Smooth muscle cell (in vitro differentiated cells): Measurements from ENCODE around the gene WDR44. TPM values are rescaled to one million over a fixed set of nuclear protein-coding genes. Genes with fewer than 3 reads are reported as not detected.

ENCODE experiments used
- DNase-seq: peaks from one replicate; lab custom pipeline; 2025; ENCODE audit not compliant: unreplicated experiment; lab: John Stamatoyannopoulos, UW
- H2AFZ ChIP-seq: fragments of 200-600 bp; sonication (generic); 2 replicates; pipeline ENCODE4 v1.6.0; 2016; ENCODE audit warnings: antibody characterized with exemption, low read depth, mild to moderate bottlenecking
- H3F3A ChIP-seq: fragments of 200-600 bp; sonication (generic); 2 replicates; pipeline ENCODE4 v1.6.0; 2017; ENCODE audit warnings: antibody characterized with exemption, low read depth
- H3K27ac ChIP-seq: fragments of 200-600 bp; sonication (generic); 2 replicates; pipeline ENCODE4 v1.5.1; 2016; ENCODE audit warnings: low read depth, mild to moderate bottlenecking
- H3K27me3 ChIP-seq: fragments of 200-600 bp; sonication (generic); 2 replicates; pipeline ENCODE4 v1.6.1; 2016; ENCODE audit warnings: low read depth, mild to moderate bottlenecking
- H3K36me3 ChIP-seq: fragments of 200-600 bp; sonication (generic); 2 replicates; pipeline ENCODE4 v1.5.1; 2016; ENCODE audit warnings: low read depth
- H3K4me1 ChIP-seq: fragments of 200-600 bp; sonication (generic); 2 replicates; pipeline ENCODE4 v1.5.1; 2016; ENCODE audit warnings: low read depth
- H3K4me2 ChIP-seq: fragments of 200-600 bp; sonication (generic); 2 replicates; pipeline ENCODE4 v1.6.0; 2016; ENCODE audit warnings: mild to moderate bottlenecking
- H3K4me3 ChIP-seq: fragments of 200-600 bp; sonication (generic); 2 replicates; pipeline ENCODE4 v1.5.1; 2016; ENCODE audit warnings: mild to moderate bottlenecking
- H3K79me2 ChIP-seq: fragments of 200-600 bp; sonication (generic); 2 replicates; pipeline ENCODE4 v1.6.0; 2016; ENCODE audit warnings: low read depth, mild to moderate bottlenecking
- H3K9ac ChIP-seq: fragments of 200-600 bp; sonication (generic); 2 replicates; pipeline ENCODE4 v1.6.0; 2016; ENCODE audit warnings: low read depth
- H3K9me3 ChIP-seq: fragments of 200-600 bp; sonication (generic); replicated peaks from 2 replicates; pipeline ENCODE4 v1.5.1; 2016; ENCODE audit warnings: low read depth
- H4K20me1 ChIP-seq: fragments of 200-600 bp; sonication (generic); 2 replicates; pipeline ENCODE4 v1.6.0; 2016; ENCODE audit warnings: low read depth
- WGBS: methylation state at CpG from one replicate; pipeline ENCODE4 v1.1.7; 2016; ENCODE audit warnings: low lambda C conversion rate; 5-methylcytosine and 5-hydroxymethylcytosine counted together
- microRNA counts: library from miRNA; unstranded; fragments of <30 nt; microRNA quantifications from one replicate; lab custom pipeline; 2016
- microRNA-seq: library from miRNA; unstranded; fragments of <30 nt; microRNA quantifications from one replicate; pipeline ENCODE4, GENCODE V29; 2016; ENCODE audit warnings: borderline number of aligned reads
- polyA plus RNA-seq: library from polyadenylated mRNA; unstranded; fragments of >200 nt; fragmentation: Nextera tagmentation; extraction: Ambion mirVana; gene quantifications from 2 replicates; pipeline ENCODE4 v1.2.1, GENCODE V29; 2016
- small RNA-seq: library from RNA; depleted of rRNA; stranded (forward); fragments of <200 nt; gene quantifications from one replicate; pipeline ENCODE3, GENCODE V24; 2014
- total RNA-seq: library from RNA; depleted of rRNA; stranded (reverse); fragments of >200 nt; gene quantifications from 2 replicates; pipeline ENCODE4 v1.2.3, GENCODE V29; 2014
- TF ChIP-seq, protein P1 (sequence below): fragments of 200-600 bp; sonication (generic); IDR thresholded peaks from 2 replicates; pipeline ENCODE4 v1.5.1; 2017; ENCODE audit warnings: borderline replicate concordance, mild to moderate bottlenecking, antibody characterized with exemption; ENCODE audit not compliant: insufficient read depth, poor library complexity, severe bottlenecking

The WDR44 gene
- total and polyA plus RNA-seq, 2 experiments from 2014 or later, result 10.0 to 18.4 TPM

DNA sequence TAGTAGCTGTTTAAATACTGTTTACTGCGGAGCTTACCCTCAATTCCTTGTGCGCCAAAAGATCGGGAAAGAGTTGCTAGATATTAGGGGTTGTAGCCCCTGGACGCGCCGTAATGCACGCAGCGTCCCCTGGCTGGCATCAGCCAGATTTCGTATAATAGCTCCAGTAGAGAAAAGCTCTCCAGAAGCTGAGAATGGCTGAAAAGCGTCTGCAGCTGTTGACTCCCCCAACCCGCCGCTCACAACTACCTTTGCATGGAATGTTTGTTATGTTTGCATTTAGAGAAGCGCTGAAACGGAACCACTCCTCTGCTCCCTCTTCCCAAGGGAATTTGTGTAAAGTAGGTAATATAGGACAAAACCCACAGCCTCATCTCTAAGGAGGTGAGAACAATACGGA lies 153.4 kb downstream of the WDR44 start:
- Histone ChIP-seq H2AFZ (no peak overlapping the region), H3K27me3 (peaks cover 15% of the 10 kb centered on the region), H3K4me3 (no peak overlapping the region), H3K79me2 (no peaks in the 10 kb centered on the region), H3K9ac (no peak overlapping the region), H3K4me2 (no peak overlapping the region), H4K20me1 (no peaks in the 10 kb centered on the region), H3K9me3 (no peaks in the 10 kb centered on the region), H3K36me3 (no peaks in the 10 kb centered on the region), H3F3A (no peaks in the 10 kb centered on the region), H3K4me1 (no peaks in the 10 kb centered on the region), H3K27ac (no peak overlapping the region)
- DNase-seq, result no peak
- WGBS, result 53% methylated on average over 15 of the region's 15 CpGs
- TF ChIP-seq, protein P1, sequence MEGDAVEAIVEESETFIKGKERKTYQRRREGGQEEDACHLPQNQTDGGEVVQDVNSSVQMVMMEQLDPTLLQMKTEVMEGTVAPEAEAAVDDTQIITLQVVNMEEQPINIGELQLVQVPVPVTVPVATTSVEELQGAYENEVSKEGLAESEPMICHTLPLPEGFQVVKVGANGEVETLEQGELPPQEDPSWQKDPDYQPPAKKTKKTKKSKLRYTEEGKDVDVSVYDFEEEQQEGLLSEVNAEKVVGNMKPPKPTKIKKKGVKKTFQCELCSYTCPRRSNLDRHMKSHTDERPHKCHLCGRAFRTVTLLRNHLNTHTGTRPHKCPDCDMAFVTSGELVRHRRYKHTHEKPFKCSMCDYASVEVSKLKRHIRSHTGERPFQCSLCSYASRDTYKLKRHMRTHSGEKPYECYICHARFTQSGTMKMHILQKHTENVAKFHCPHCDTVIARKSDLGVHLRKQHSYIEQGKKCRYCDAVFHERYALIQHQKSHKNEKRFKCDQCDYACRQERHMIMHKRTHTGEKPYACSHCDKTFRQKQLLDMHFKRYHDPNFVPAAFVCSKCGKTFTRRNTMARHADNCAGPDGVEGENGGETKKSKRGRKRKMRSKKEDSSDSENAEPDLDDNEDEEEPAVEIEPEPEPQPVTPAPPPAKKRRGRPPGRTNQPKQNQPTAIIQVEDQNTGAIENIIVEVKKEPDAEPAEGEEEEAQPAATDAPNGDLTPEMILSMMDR, result no peak

MicroRNA genes within 50 kb of the gene (microRNA counts, 767-probe panel; counts per million panel counts)
- microRNA hsa-miR-1277-3p (lab: Ali Mortazavi, UCI), result 183 counts per million

Small RNA genes within 50 kb of the gene (microRNA-seq; reads per million reads assigned to microRNA genes)
- gene MIR1277, result 15.8 reads per million, percentile 21 among the genes with 10 or more reads in this experiment

Small RNA genes within 50 kb of the gene (small RNA-seq; reads per million reads assigned to genes)
- gene MIR1277, result not detected

Other genes starting within 250 kb of the WDR44 start
- gene KLHL13, start 229.3 kb upstream of the WDR44 start, total RNA-seq, result 2.3 and 3.4 TPM in 2 replicates
- gene KLHL13, start 229.3 kb upstream of the WDR44 start, polyA plus RNA-seq, result 0.32 and 2.6 TPM in 2 replicates
- 2.6 and 3.5 TPM in 2 replicates for gene DOCK11, start 149.7 kb downstream of the WDR44 start, total RNA-seq
- 1.3 and 2.3 TPM in 2 replicates for gene DOCK11, start 149.7 kb downstream of the WDR44 start, polyA plus RNA-seq